ENCODE data around the gene PRDM13. TPM values are rescaled to one million over a fixed set of nuclear protein-coding genes. Genes with fewer than 3 reads are reported as not detected.

Gene PRDM13
- not detected for total RNA-seq

- peaks cover 75% of the 10 kb centered on the region for H3K27me3 ChIP-seq
- H3K27ac ChIP-seq, result no peak within 1 kb of the TSS
- intact Hi-C loops (cut with DNase I), result no loop called here
- no peaks in the 10 kb centered on the region for H3K9me3 ChIP-seq
- H3K4me1 ChIP-seq, result peaks cover 14 to 19% of the 10 kb centered on the region in 2 donors
- DNase-seq, result no peak
- H3K36me3 ChIP-seq, result no peaks in the 10 kb centered on the region
- no peak within 1 kb of the TSS for H3K4me3 ChIP-seq (replicated peaks in 1 of 3)
- TF ChIP-seq POLR2A (IDR thresholded peaks at IDR 0.05) (no peak), CTCF (IDR thresholded peaks at IDR 0.05) (no peak)
- 5 to 10% methylated on average over 24 to 43 of the region's 54 CpGs for WGBS, 2 donors
These were observed at the start of gene PRDM13 for GRCh38 chr6:99606656-99607415. Gene PRDM13 (plus strand): TSS chr6:99606833. CDS start chr6:99607035, 202 bp downstream.

- Histone ChIP-seq H3K4me3 (replicated peaks in 1 of 3) (no peak overlapping the region), H3K9me3 (no peaks in the 10 kb centered on the region), H3K27me3 (no peaks in the 10 kb centered on the region), H3K27ac (no peak overlapping the region), H3K4me1 (no peaks in the 10 kb centered on the region), H3K36me3 (peaks cover 5 to 9% of the 10 kb centered on the region in 2 donors)
- DNase-seq, result no peak
- intact Hi-C loops (cut with DNase I), result no loop called here
- WGBS, 2 donors, result 86 to 93% methylated on average over 2 of the region's 2 CpGs
- TF ChIP-seq POLR2A (IDR thresholded peaks at IDR 0.05) (no peak), CTCF (IDR thresholded peaks at IDR 0.05) (no peak)
These were observed 47.6 kb upstream of the PRDM13 start for GRCh38 chr6:99559057-99559456.

GRCh38 chr6:99560668-99561067 lies 46.0 kb upstream of the PRDM13 start:
- Histone ChIP-seq H3K27ac (no peak overlapping the region), H3K4me3 (replicated peaks in 1 of 3) (no peak overlapping the region), H3K9me3 (no peaks in the 10 kb centered on the region), H3K27me3 (no peaks in the 10 kb centered on the region), H3K4me1 (no peaks in the 10 kb centered on the region), H3K36me3 (peaks cover 5 to 9% of the 10 kb centered on the region in 2 donors)
- DNase-seq, result no peak
- TF ChIP-seq CTCF (IDR thresholded peaks at IDR 0.05), result no peak
- no peak for TF ChIP-seq POLR2A (IDR thresholded peaks at IDR 0.05)
- intact Hi-C loops (cut with DNase I), result no loop called here
- WGBS, 2 donors, result 96 to 97% methylated on average over 4 of the region's 4 CpGs

DNA sequence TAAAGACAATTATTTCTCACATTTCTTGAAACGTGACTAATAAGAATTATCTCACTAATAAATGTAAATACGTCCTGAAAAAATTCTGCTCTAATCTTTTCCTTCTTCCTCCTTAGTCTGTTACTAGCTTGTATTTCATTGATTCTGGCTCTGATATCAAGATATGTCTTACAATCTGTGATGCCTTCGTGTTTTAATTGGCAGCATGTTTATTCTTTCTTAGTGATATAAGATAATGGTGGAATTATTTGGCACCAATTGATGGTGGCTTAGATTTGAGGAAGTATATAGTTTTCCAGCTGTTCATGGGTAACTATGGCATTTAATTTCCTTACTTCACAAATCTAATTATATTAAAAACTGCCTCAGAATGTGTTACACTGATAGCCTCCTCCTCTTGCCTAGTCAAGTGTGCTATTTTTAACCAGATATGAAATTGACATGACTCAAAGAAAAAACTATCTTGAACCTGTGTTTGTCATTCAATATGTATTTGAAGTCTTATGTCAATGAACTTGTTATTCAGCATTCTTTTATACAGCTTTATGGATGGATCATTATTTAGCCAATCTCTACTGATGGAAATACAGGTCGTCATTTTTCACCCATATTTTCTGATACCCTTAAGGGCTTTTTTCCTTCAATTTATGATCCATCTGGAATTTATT lies 43.4 kb upstream of the PRDM13 start:
- no peak for TF ChIP-seq CTCF (IDR thresholded peaks at IDR 0.05)
- TF ChIP-seq POLR2A (IDR thresholded peaks at IDR 0.05), result no peak
- no peak overlapping the region for H3K4me3 ChIP-seq (replicated peaks in 1 of 3)
- H3K27ac ChIP-seq, result no peak overlapping the region
- WGBS, 2 donors, result 68 to 88% methylated on average over 4 of the region's 4 CpGs
- H3K27me3 ChIP-seq, result no peaks in the 10 kb centered on the region
- intact Hi-C loops (cut with DNase I), result no loop called here
- DNase-seq, result no peak
- H3K36me3 ChIP-seq, result no peaks in the 10 kb centered on the region
- peaks cover 9 to 14% of the 10 kb centered on the region in 2 donors for H3K4me1 ChIP-seq
- no peaks in the 10 kb centered on the region for H3K9me3 ChIP-seq

All from thyroid gland (tissue), 4 donors.